SK-N-MC (cell line): ENCODE results near the gene FILIP1.

Experiments used
- EZH2 ChIP-seq: fragments of 200-600 bp; sonication (generic); IDR thresholded peaks from one replicate; pipeline ENCODE4 v1.6.1; 2017; ENCODE audit warnings: antibody characterized with exemption
- FOXP2 ChIP-seq: optimal IDR thresholded peaks from 2 replicates; pipeline ENCODE3; 2011; ENCODE audit warnings: mild to moderate bottlenecking, moderate library complexity; ENCODE audit not compliant: insufficient read depth; ENCODE audit errors: extremely low read length, control extremely low read depth
- POLR2AphosphoS5 ChIP-seq: IDR thresholded peaks from 2 replicates; pipeline ENCODE4 v1.6.1; 2012; ENCODE audit warnings: mild to moderate bottlenecking, low read depth, low read length, borderline replicate concordance

- TF ChIP-seq POLR2AphosphoS5 (no peak), EZH2 (no peak), FOXP2 (no peak)
These were observed 5.3 kb upstream of the FILIP1 start for GRCh38 chr6:75498862-75499261.
